WTC11 (cell line): ENCODE measurements around the gene AIP.

ENCODE experiments used
- MAX ChIP-seq: sonication (generic); formaldehyde crosslinking; IDR thresholded peaks from 2 replicates; pipeline ENCODE4 v1.8.0; 2022; ENCODE audit warnings: mild to moderate bottlenecking, missing genetic modification reagents
- ZNF121 ChIP-seq: sonication (generic); formaldehyde crosslinking; IDR thresholded peaks from 2 replicates; pipeline ENCODE4 v1.8.0; 2023; ENCODE audit warnings: missing genetic modification reagents
- ZNF532 ChIP-seq: fragments of 250-450 bp; sonication (Bioruptor Pico); IDR thresholded peaks from 2 replicates; pipeline ENCODE4 v1.9.0; 2021; ENCODE audit warnings: mild to moderate bottlenecking, borderline replicate concordance
- TF ChIP-seq, protein P1 (sequence below): sonication (generic); formaldehyde crosslinking; IDR thresholded peaks from 2 replicates; pipeline ENCODE4 v1.8.0; 2023; ENCODE audit warnings: missing genetic modification reagents
- TF ChIP-seq, protein P2 (sequence below): fragments of 200-600 bp; IDR thresholded peaks from 2 replicates; pipeline ENCODE4 v1.8.0; 2022; ENCODE audit warnings: antibody characterized with exemption

- TF ChIP-seq, protein P1, sequence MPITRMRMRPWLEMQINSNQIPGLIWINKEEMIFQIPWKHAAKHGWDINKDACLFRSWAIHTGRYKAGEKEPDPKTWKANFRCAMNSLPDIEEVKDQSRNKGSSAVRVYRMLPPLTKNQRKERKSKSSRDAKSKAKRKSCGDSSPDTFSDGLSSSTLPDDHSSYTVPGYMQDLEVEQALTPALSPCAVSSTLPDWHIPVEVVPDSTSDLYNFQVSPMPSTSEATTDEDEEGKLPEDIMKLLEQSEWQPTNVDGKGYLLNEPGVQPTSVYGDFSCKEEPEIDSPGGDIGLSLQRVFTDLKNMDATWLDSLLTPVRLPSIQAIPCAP (CRISPR knock-in tag): no peak
- TF ChIP-seq, protein P2, sequence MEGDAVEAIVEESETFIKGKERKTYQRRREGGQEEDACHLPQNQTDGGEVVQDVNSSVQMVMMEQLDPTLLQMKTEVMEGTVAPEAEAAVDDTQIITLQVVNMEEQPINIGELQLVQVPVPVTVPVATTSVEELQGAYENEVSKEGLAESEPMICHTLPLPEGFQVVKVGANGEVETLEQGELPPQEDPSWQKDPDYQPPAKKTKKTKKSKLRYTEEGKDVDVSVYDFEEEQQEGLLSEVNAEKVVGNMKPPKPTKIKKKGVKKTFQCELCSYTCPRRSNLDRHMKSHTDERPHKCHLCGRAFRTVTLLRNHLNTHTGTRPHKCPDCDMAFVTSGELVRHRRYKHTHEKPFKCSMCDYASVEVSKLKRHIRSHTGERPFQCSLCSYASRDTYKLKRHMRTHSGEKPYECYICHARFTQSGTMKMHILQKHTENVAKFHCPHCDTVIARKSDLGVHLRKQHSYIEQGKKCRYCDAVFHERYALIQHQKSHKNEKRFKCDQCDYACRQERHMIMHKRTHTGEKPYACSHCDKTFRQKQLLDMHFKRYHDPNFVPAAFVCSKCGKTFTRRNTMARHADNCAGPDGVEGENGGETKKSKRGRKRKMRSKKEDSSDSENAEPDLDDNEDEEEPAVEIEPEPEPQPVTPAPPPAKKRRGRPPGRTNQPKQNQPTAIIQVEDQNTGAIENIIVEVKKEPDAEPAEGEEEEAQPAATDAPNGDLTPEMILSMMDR: no peak
- TF ChIP-seq ZNF121 (CRISPR knock-in tag) (no peak), ZNF532 (CRISPR knock-in tag) (no peak), MAX (no peak)
Observed at GRCh38 chr11:67486481-67487195, 3.8 kb downstream of the AIP start.
